OCI-LY3 (cell line): Measurements from ENCODE around the gene CAMTA1.
A peak's percentile ranks its signal among the peaks of the same experiment; 100 is the strongest.

ENCODE experiments used
- H2AFZ ChIP-seq: fragments of 200-600, 300-600 bp; shearing (Covaris generic); 2 replicates; pipeline ENCODE4 v1.6.0; 2014; ENCODE audit warnings: antibody characterized with exemption, low read depth, low read length
- H3K27ac ChIP-seq: fragments of 200-600, 300-600 bp; sonication (generic); 2 replicates; pipeline ENCODE4 v1.5.1; 2014; ENCODE audit warnings: mild to moderate bottlenecking, low read length, moderate library complexity, mixed read lengths
- H3K27me3 ChIP-seq: fragments of 200-600, 300-600 bp; sonication (generic); 2 replicates; pipeline ENCODE4 v1.6.1; 2014; ENCODE audit warnings: low read depth, low read length, mixed read lengths
- H3K36me3 ChIP-seq: fragments of 200-600, 300-600 bp; sonication (generic); replicated peaks from 2 replicates; pipeline ENCODE3; 2014; ENCODE audit warnings: low read depth, low read length, mixed read lengths
- H3K4me1 ChIP-seq: fragments of 300-600, 200-600 bp; sonication (generic); 2 replicates; pipeline ENCODE4 v1.6.1; 2014; ENCODE audit warnings: low read length, mixed read lengths
- H3K4me2 ChIP-seq: fragments of 200-600, 300-600 bp; sonication (generic); 2 replicates; pipeline ENCODE4 v1.6.1; 2014; ENCODE audit warnings: low read length, mixed read lengths
- H3K4me3 ChIP-seq: fragments of 300-600, 200-600 bp; sonication (generic); 2 replicates; pipeline ENCODE4 v1.5.1; 2014; ENCODE audit warnings: antibody characterized with exemption, mild to moderate bottlenecking, low read length, moderate library complexity
- H3K79me2 ChIP-seq: fragments of 300-600, 200-600 bp; shearing (Covaris generic); 2 replicates; pipeline ENCODE4 v1.6.1; 2014; ENCODE audit warnings: mild to moderate bottlenecking, low read length, mixed read lengths
- H3K9ac ChIP-seq: fragments of 300-600, 200-600 bp; shearing (Covaris generic); 2 replicates; pipeline ENCODE4 v1.6.0; 2014; ENCODE audit warnings: mild to moderate bottlenecking, low read length, moderate library complexity
- H3K9me3 ChIP-seq: fragments of 200-600, 300-600 bp; shearing (Covaris generic); 2 replicates; pipeline ENCODE4 v1.6.1; 2014; ENCODE audit warnings: low read length, mixed read lengths; ENCODE audit not compliant: insufficient read depth
- H4K20me1 ChIP-seq: fragments of 200-600, 300-600 bp; sonication (generic); 2 replicates; pipeline ENCODE4 v1.6.1; 2016; ENCODE audit warnings: low read length, mixed read lengths; ENCODE audit not compliant: insufficient read depth
- CTCF ChIP-seq: fragments of 200-600, 300-600 bp; sonication (generic); IDR thresholded peaks from 2 replicates; pipeline ENCODE4 v1.5.1; 2014; ENCODE audit warnings: antibody characterized with exemption, low read length, low read depth
- EZH2phosphoT487 ChIP-seq: fragments of 200-600 bp; shearing (Covaris generic); IDR thresholded peaks from 2 replicates; pipeline ENCODE4 v1.6.1; 2018; ENCODE audit warnings: antibody characterized with exemption, mixed run types, low read depth

Gene CAMTA1

GRCh38 chr1:6880951-6881690 lies 95.9 kb downstream of the CAMTA1 start:
- no peaks in the 10 kb centered on the region for H4K20me1 ChIP-seq
- H3K4me2 ChIP-seq, result no peak overlapping the region
- H3K9ac ChIP-seq, result no peak overlapping the region
- TF ChIP-seq EZH2phosphoT487, result no peak
- no peak for TF ChIP-seq CTCF
- H3K36me3 ChIP-seq, result no peaks in the 10 kb centered on the region
- no peaks in the 10 kb centered on the region for H3K9me3 ChIP-seq
- no peak overlapping the region for H3K27ac ChIP-seq
- H3K4me1 ChIP-seq, result peaks cover 23% of the 10 kb centered on the region
- no peaks in the 10 kb centered on the region for H3K79me2 ChIP-seq
- no peaks in the 10 kb centered on the region for H3K27me3 ChIP-seq
- no peak overlapping the region for H2AFZ ChIP-seq
- H3K4me3 ChIP-seq, result no peak overlapping the region

DNA sequence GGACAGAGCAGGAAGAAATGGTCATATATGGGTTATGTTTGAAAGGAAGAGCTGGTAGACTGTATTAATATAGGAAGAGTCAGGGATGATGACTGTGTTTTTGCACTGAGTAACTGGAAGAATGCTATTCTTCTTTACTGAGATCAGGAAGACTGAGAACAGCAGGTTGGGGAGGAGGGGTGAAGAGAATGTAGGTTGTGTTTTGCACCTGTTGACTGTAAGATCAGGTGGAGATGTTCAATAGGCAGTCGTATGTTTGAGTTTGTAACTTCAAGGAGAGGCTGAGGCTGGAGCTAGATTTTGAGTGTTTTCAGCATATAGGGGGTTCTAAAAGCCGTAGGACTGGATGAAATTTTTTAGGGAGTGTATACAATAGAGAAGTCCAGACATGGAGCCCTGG lies 97.2 kb downstream of the CAMTA1 start:
- no peaks in the 10 kb centered on the region for H3K9me3 ChIP-seq
- TF ChIP-seq CTCF (no peak), EZH2phosphoT487 (no peak)
- no peaks in the 10 kb centered on the region for H3K27me3 ChIP-seq
- H3K36me3 ChIP-seq, result no peaks in the 10 kb centered on the region
- H2AFZ ChIP-seq, result no peak overlapping the region
- H3K27ac ChIP-seq, result no peak overlapping the region
- H4K20me1 ChIP-seq, result no peaks in the 10 kb centered on the region
- H3K4me3 ChIP-seq, result no peak overlapping the region
- no peaks in the 10 kb centered on the region for H3K79me2 ChIP-seq
- no peak overlapping the region for H3K9ac ChIP-seq
- peaks cover 23% of the 10 kb centered on the region for H3K4me1 ChIP-seq
- H3K4me2 ChIP-seq, result no peak overlapping the region

GRCh38 chr1:6884652-6885153 lies 99.4 kb downstream of the CAMTA1 start:
- no peaks in the 10 kb centered on the region for H3K36me3 ChIP-seq
- H3K79me2 ChIP-seq, result no peaks in the 10 kb centered on the region
- H3K9ac ChIP-seq, result no peak overlapping the region
- H3K4me1 ChIP-seq, result peaks cover 40% of the 10 kb centered on the region
- H3K9me3 ChIP-seq, result no peaks in the 10 kb centered on the region
- no peak overlapping the region for H2AFZ ChIP-seq
- peak overlapping the region; percentile 1; the same call in 1 of the 2 replicates for H3K27ac ChIP-seq
- H4K20me1 ChIP-seq, result 0 out of 2 replicates have a peak, but pooled peaks cover 6% of the 10 kb centered on the region
- peak overlapping the region; percentile 42 for H3K4me2 ChIP-seq
- no peak for TF ChIP-seq CTCF
- no peak for TF ChIP-seq EZH2phosphoT487
- H3K27me3 ChIP-seq, result no peaks in the 10 kb centered on the region
- peak overlapping the region; percentile 14 for H3K4me3 ChIP-seq

DNA sequence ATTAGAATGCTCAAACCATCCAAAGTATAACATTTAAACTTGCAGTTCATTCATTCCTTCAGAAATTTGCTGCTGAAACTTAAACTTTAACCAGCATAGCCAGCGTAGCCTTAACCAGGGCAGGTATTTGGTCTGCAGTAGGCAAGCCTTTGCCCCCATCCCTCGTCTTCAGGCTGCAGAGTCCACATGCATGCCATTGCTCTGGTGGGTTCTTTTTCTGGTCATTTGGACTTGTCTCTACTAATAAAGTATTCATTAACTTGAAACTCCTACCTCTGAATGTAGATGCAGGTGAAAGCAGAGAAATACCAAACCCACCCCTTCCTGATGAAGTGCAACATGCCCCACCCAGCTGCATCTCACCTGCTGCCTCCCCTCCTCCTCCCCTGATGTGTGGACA lies 100.2 kb downstream of the CAMTA1 start:
- H2AFZ ChIP-seq, result no peak overlapping the region
- H3K4me2 ChIP-seq, result no peak overlapping the region
- no peak overlapping the region for H3K27ac ChIP-seq
- H3K9me3 ChIP-seq, result no peaks in the 10 kb centered on the region
- no peaks in the 10 kb centered on the region for H3K27me3 ChIP-seq
- TF ChIP-seq EZH2phosphoT487 (no peak), CTCF (no peak)
- H3K9ac ChIP-seq, result no peak overlapping the region
- 0 out of 2 replicates have a peak, but pooled peaks cover 6% of the 10 kb centered on the region for H4K20me1 ChIP-seq
- no peaks in the 10 kb centered on the region for H3K36me3 ChIP-seq
- no peaks in the 10 kb centered on the region for H3K79me2 ChIP-seq
- no peak overlapping the region for H3K4me3 ChIP-seq
- H3K4me1 ChIP-seq, result peaks cover 42% of the 10 kb centered on the region
